ENCODE measurements around the gene ATP6V1C2. TPM values are rescaled to one million over a fixed set of nuclear protein-coding genes. Genes with fewer than 3 reads are reported as not detected.
A peak's percentile ranks its signal among the peaks of the same experiment; 100 is the strongest.

The ATP6V1C2 gene
- total and polyA plus RNA-seq, 11 donors: 0.32 to 2.1 (median 0.48) TPM; not detected in 1

DNA sequence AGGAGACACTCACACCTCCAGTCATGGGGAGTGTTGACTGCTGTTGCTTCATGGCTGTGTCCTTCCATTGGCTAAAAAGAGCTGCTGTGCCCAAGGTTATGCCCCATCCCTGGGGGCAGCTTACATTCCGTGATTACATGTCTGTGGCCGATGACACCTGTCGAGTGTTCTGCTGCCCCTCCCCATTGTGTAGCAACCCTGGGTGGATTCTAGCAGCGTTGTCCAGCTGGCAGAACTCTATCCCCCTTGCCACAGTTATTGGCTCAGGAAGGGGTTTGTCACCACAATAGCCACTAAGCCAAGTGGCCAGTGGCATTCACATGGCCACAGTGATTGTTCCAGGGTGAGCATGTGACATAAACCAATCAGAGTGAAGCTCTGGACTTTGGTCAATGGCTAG, 102.8 kb downstream of the ATP6V1C2 start:
- Histone ChIP-seq H3K27me3 (peaks cover 0 to 14% (median 0%) of the 10 kb centered on the region in 9 donors), H3K27ac (no peak overlapping the region), H3K4me1 (peaks cover 0 to 27% (median 6%) of the 10 kb centered on the region in 12 donors), H3K9me3 (no peaks in the 10 kb centered on the region), H3K36me3 (no peaks in the 10 kb centered on the region), H3K4me3 (no peak overlapping the region)
- ATAC-seq (no peak), DNase-seq (no peak)
- 87 to 91% (median 90%) methylated on average over 4 of the region's 4 CpGs for WGBS, 4 donors
- TF ChIP-seq POLR2A (IDR thresholded peaks at IDR 0.05): no peak
- TF ChIP-seq CTCF (IDR thresholded peaks at IDR 0.05): no peak
- intact Hi-C loops (cut with DNase I): loop anchor here in 1 of 10 donors (10.0 kb wide), 1 partner anchor 109 kb away; no protein-coding TSS in a partner anchor

DNA sequence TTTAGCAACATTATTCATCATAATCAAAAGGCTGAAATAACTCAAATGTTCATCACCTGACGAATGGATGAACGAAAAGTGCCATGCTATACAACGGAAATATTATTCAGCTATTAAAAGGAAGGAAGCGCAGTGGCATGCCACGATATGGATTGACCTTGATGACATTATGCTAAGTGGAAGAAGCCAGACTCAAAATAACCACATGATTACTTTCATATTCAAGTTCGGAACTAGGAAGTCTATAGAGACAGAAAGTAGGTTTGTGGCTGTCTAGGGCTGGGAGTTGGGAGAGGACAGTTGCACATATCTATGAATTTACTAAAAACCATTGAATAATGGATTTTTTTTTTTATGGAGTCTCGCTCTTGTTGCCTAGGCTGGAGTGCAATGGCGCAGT, 104.6 kb downstream of the ATP6V1C2 start:
- Histone ChIP-seq H3K4me3 (no peak overlapping the region), H3K9me3 (no peaks in the 10 kb centered on the region), H3K36me3 (no peaks in the 10 kb centered on the region), H3K27me3 (peaks cover under 1 to 26% (median 7%) of the 10 kb centered on the region in 9 donors), H3K27ac (peak overlapping the region in 1 of 12 donors; percentile 49), H3K4me1 (peaks cover 0 to 10% (median 0%) of the 10 kb centered on the region in 12 donors)
- no peak for DNase-seq
- ATAC-seq: no peak
- TF ChIP-seq POLR2A (IDR thresholded peaks at IDR 0.05) (no peak), CTCF (IDR thresholded peaks at IDR 0.05) (no peak)
- 65 to 76% (median 69%) methylated on average over 8 of the region's 8 CpGs for WGBS, 4 donors
- intact Hi-C loops (cut with DNase I): loop anchor here in 1 of 10 donors (10.0 kb wide), 1 partner anchor 111 kb away; no protein-coding TSS in a partner anchor

DNA sequence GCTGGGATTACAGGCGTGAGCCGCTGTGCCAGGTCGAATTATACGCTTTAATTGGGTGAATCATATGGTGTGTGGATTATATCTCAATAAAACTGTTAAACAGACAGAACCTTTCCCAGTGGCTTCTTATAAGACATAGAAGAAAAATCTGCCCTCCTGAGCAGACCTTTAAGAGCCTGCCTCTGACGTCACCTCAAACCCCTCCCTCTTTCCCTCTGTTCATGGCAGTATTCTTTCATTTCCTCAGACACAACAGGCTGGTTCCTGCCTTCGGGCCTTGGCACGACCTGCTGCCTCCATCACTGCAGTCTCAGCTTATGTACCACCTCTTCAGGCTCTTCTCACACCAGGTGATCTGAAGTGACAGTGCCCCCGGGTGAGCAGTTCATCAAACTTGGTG, 105.2 kb downstream of the ATP6V1C2 start:
- ATAC-seq (no peak), DNase-seq (no peak)
- H3K27ac ChIP-seq: peak overlapping the region in 1 of 12 donors; percentile 49
- no peak overlapping the region for H3K4me3 ChIP-seq
- H3K36me3 ChIP-seq: no peaks in the 10 kb centered on the region
- H3K27me3 ChIP-seq: peaks cover 6 to 32% (median 11%) of the 10 kb centered on the region in 9 donors
- WGBS, 4 donors: 84 to 87% (median 85%) methylated on average over 6 to 8 of the region's 8 CpGs
- TF ChIP-seq POLR2A (IDR thresholded peaks at IDR 0.05): no peak
- intact Hi-C loops (cut with DNase I): loop anchor here in 1 of 10 donors (10.0 kb wide), 1 partner anchor 112 kb away; no protein-coding TSS in a partner anchor
- H3K9me3 ChIP-seq: no peaks in the 10 kb centered on the region
- H3K4me1 ChIP-seq: peaks cover 0 to 8% (median 0%) of the 10 kb centered on the region in 12 donors

DNA sequence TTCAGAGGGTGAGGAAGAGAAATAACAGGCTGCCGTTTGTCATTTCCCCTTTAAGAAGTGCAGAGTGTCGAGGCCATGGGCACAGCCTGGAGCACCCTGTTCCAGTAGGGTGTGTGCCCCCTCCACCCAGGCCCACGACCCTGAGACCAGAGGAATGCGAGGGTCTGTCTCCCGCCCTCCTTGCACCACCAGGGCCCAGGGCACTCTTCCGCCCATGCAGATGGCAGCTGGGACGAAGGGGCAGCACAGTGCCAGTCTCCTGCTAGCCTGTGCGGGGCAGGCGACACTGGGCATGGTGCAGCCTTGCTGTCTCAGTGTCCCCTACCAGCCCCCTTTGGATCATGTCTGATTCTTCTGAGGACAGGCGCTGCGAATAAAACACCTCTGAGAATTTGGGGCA, 106.9 kb downstream of the ATP6V1C2 start:
- DNase-seq (no peak), ATAC-seq (no peak)
- Histone ChIP-seq H3K27ac (no peak overlapping the region), H3K4me1 (peaks cover 0 to 14% (median 1%) of the 10 kb centered on the region in 12 donors), H3K36me3 (no peaks in the 10 kb centered on the region), H3K27me3 (peaks cover 6 to 47% (median 13%) of the 10 kb centered on the region in 9 donors), H3K9me3 (no peaks in the 10 kb centered on the region), H3K4me3 (no peak overlapping the region)
- intact Hi-C loops (cut with DNase I): loop anchor here in 1 of 10 donors (10.0 kb wide), 1 partner anchor 114 kb away; no protein-coding TSS in a partner anchor
- 73 to 80% (median 78%) methylated on average over 10 to 11 of the region's 11 CpGs for WGBS, 4 donors
- no peak for TF ChIP-seq CTCF (IDR thresholded peaks at IDR 0.05)

DNA sequence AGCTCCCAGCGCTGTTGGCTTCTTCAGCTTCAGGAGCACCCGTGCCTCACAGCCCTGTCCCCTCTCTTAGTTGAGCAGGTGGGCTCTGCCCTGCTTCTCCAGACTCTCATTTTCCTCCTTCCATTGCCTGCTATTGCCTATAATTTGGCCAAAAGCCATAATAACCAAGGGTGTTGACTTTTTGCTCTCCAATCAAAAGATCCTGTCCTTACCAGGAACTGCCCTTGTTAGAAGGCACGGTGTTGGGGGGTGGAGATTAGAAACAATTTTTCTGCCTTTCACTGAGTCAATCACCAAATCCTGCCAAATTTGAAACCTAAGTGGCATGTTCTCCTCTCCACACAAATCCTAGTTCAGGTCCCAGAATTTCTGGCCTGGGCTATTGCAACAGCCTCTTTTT, 107.9 kb downstream of the ATP6V1C2 start:
- intact Hi-C loops (cut with DNase I): loop anchor here in 1 of 10 donors (10.0 kb wide), 1 partner anchor 114 kb away; no protein-coding TSS in a partner anchor
- no peak overlapping the region for H3K27ac ChIP-seq
- H3K9me3 ChIP-seq: no peaks in the 10 kb centered on the region
- no peak overlapping the region for H3K4me3 ChIP-seq
- H3K4me1 ChIP-seq: peaks cover 0 to 14% (median 1%) of the 10 kb centered on the region in 12 donors
- WGBS, 4 donors: 75 to 83% (median 80%) methylated on average over 3 of the region's 3 CpGs
- TF ChIP-seq POLR2A (IDR thresholded peaks at IDR 0.05): no peak
- TF ChIP-seq CTCF (IDR thresholded peaks at IDR 0.05): no peak
- no peak for DNase-seq
- no peaks in the 10 kb centered on the region for H3K36me3 ChIP-seq
- H3K27me3 ChIP-seq: peaks cover 6 to 47% (median 13%) of the 10 kb centered on the region in 9 donors
- ATAC-seq: no peak

Measured in heart left ventricle (tissue), 16 donors.